ENCODE results near the gene TBC1D2B. TPM values are rescaled to one million over a fixed set of nuclear protein-coding genes. Genes with fewer than 3 reads are reported as not detected.
A peak's percentile ranks its signal among the peaks of the same experiment; 100 is the strongest.

Gene TBC1D2B
- total and polyA plus RNA-seq, 8 donors: 13.4 to 35.8 (median 22.6) TPM

DNA sequence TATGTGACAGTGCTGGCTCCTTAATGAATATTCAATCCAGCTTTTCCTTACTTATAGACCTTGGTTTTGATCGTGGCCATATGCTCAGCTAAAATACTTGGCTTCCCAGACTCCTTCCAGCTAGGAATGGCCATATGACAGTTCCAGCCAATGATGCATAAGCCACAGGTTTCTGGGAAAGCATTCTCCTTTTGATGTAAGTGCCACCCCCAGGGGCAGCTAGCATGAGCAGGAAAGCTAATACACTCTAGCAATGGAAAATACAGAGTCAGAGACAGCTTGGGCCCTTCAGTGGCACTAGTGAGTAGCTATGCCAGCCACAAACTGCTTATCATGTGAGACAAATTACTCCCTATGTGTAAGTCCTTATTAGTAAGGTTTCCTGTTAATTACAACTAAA, 26.7 kb downstream of the TBC1D2B start:
- TF ChIP-seq, protein P1, sequence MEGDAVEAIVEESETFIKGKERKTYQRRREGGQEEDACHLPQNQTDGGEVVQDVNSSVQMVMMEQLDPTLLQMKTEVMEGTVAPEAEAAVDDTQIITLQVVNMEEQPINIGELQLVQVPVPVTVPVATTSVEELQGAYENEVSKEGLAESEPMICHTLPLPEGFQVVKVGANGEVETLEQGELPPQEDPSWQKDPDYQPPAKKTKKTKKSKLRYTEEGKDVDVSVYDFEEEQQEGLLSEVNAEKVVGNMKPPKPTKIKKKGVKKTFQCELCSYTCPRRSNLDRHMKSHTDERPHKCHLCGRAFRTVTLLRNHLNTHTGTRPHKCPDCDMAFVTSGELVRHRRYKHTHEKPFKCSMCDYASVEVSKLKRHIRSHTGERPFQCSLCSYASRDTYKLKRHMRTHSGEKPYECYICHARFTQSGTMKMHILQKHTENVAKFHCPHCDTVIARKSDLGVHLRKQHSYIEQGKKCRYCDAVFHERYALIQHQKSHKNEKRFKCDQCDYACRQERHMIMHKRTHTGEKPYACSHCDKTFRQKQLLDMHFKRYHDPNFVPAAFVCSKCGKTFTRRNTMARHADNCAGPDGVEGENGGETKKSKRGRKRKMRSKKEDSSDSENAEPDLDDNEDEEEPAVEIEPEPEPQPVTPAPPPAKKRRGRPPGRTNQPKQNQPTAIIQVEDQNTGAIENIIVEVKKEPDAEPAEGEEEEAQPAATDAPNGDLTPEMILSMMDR (IDR thresholded peaks at IDR 0.05): no peak
- ATAC-seq (no peak), DNase-seq (no peak), FAIRE-seq (no peak)
- WGBS, 2 donors: 68 to 88% methylated on average over 1 of the region's 1 CpG
- Histone ChIP-seq H3K4me1 (peaks cover 31 to 52% (median 47%) of the 10 kb centered on the region in 3 donors), H3K9me3 (no peaks in the 10 kb centered on the region), H3K4me3 (no peak overlapping the region), H3K27ac (no peak overlapping the region), H3K36me3 (peaks cover 0 to 8% (median 0%) of the 10 kb centered on the region in 3 donors), H3K27me3 (no peaks in the 10 kb centered on the region)
- intact Hi-C loops (cut with DNase I): no loop called here

DNA sequence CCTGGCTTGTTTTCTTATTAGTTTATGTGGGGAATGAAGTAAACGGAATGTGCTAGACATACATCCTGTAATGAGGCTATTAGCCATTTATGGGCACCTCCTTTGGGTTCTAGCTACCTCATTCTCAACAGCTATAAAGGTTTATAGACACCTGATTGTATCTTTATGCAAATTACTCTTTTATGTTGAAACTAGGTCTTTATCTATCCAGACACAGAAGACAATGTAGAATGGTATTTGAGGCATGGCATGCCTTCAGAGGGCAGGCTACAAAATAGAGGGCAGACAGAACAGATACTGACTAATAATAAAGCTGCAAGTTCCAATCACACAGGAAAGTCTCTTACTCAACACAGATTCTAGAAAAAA, 27.1 kb downstream of the TBC1D2B start:
- TF ChIP-seq, protein P1 (IDR thresholded peaks at IDR 0.05): no peak
- peaks cover 27 to 48% (median 43%) of the 10 kb centered on the region in 3 donors for H3K4me1 ChIP-seq
- intact Hi-C loops (cut with DNase I): no loop called here
- DNase-seq: no peak
- H3K27ac ChIP-seq: no peak overlapping the region
- no peaks in the 10 kb centered on the region for H3K9me3 ChIP-seq
- H3K27me3 ChIP-seq: no peaks in the 10 kb centered on the region
- WGBS, 2 donors: 78 to 88% methylated on average over 1 of the region's 1 CpG
- H3K36me3 ChIP-seq: peaks cover 0 to 8% (median 0%) of the 10 kb centered on the region in 3 donors
- FAIRE-seq: no peak
- ATAC-seq: no peak
- H3K4me3 ChIP-seq: no peak overlapping the region

DNA sequence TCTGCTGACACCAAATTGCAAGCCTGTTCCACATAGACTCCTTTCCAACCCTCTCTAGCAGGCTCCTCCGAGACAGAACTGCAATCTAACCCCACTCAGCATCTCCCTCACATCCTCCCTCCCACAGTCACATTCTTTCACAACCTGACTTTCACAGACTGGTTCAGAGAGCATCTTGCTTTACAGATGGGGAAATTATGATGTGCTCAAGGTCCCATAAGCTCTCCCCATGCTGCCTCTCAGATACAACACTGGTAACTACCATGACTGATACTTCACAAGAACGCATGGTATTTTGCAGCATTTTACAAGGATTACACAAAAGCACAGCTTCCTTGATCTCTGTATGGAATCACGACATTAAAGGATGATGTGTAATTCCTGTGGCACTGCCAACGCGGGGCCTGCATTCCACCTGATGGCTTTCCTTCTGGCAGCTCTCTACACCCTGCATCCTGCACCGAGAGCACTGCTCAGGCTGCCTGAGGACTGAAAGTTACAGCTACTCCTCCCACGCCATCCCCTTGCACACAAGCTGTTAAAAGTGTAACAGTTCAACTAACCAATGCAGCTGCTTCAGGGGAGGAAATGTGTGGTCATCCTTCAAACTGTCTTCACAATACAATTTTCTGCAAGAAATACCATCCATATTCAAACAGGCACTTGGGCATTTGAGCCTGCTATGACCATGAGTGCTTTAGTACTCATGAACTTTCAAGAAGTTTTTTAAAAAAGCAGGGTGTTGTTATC, 27.6 kb downstream of the TBC1D2B start:
- intact Hi-C loops (cut with DNase I): no loop called here
- ATAC-seq (no peak), FAIRE-seq (no peak), DNase-seq (no peak)
- Histone ChIP-seq H3K36me3 (peaks cover 0 to 8% (median 0%) of the 10 kb centered on the region in 3 donors), H3K27me3 (no peaks in the 10 kb centered on the region), H3K9me3 (no peaks in the 10 kb centered on the region), H3K4me1 (peaks cover 22 to 46% (median 42%) of the 10 kb centered on the region in 3 donors), H3K27ac (no peak overlapping the region), H3K4me3 (no peak overlapping the region)
- 81 to 86% methylated on average over 7 of the region's 7 CpGs for WGBS, 2 donors
- TF ChIP-seq, protein P1 (IDR thresholded peaks at IDR 0.05): no peak

DNA sequence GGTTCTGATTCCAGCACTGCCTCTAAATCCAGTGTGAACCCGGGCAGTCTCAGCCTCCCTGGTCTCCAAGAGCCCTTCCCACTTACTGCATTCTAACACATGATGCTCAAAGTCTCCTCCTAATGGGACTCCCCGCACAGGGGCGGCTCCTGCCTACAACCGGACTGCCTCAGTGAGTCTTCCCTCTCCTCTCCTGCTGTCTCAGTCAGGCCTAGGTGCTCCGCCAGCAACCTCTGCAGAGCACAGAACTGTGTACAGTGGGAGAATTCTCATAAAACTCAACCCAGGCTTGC, 28.9 kb downstream of the TBC1D2B start:
- intact Hi-C loops (cut with DNase I): no loop called here
- H3K4me1 ChIP-seq: peaks cover 20 to 39% (median 37%) of the 10 kb centered on the region in 3 donors
- 89 to 90% methylated on average over 5 of the region's 5 CpGs for WGBS, 2 donors

More for the DNA sequence above, 28.9 kb downstream of the TBC1D2B start:
- ATAC-seq: no peak
- Histone ChIP-seq H3K27me3 (no peaks in the 10 kb centered on the region), H3K36me3 (peaks cover 0 to 16% (median 3%) of the 10 kb centered on the region in 3 donors), H3K9me3 (no peaks in the 10 kb centered on the region), H3K27ac (peak overlapping the region in 2 of 4 donors; percentile 2 to 21), H3K4me3 (no peak overlapping the region)
- FAIRE-seq: no peak
- DNase-seq: no peak
- TF ChIP-seq, protein P1 (IDR thresholded peaks at IDR 0.05): no peak
